Neural cell (in vitro differentiated cells): Measurements from ENCODE around the gene PRKAG2. TPM values are rescaled to one million over a fixed set of nuclear protein-coding genes. Genes with fewer than 3 reads are reported as not detected.

ENCODE experiments used
- H2AFZ ChIP-seq: fragments of 200-600, 300-800 bp; sonication (generic), shearing (Covaris generic); 2 replicates; pipeline ENCODE4 v1.6.0; 2014; ENCODE audit warnings: low read depth, mild to moderate bottlenecking, antibody characterized with exemption, low read length, moderate library complexity
- H3F3A ChIP-seq: fragments of 200-600 bp; shearing (Covaris generic); 2 replicates; pipeline ENCODE4 v1.6.1; 2016; ENCODE audit warnings: mild to moderate bottlenecking, moderate library complexity, mixed read lengths, antibody characterized with exemption, low read length; ENCODE audit not compliant: insufficient read depth, poor library complexity, severe bottlenecking
- H3K27ac ChIP-seq: fragments of 200-600, 300-800 bp; sonication (generic), shearing (Covaris generic); 2 replicates; pipeline ENCODE4 v1.5.1; 2014; ENCODE audit warnings: mild to moderate bottlenecking, low read length, moderate library complexity
- H3K27me3 ChIP-seq: fragments of 300-800, 200-600 bp; sonication (generic), shearing (Covaris generic); 2 replicates; pipeline ENCODE4 v1.6.0; 2014; ENCODE audit warnings: mild to moderate bottlenecking, low read depth, low read length, moderate library complexity; ENCODE audit not compliant: insufficient read depth
- H3K36me3 ChIP-seq: fragments of 300-800, 200-600 bp; sonication (generic), shearing (Covaris generic); 2 replicates; pipeline ENCODE4 v1.5.1; 2014; ENCODE audit warnings: mild to moderate bottlenecking, antibody characterized with exemption, low read length, moderate library complexity; ENCODE audit not compliant: insufficient read depth
- H3K4me2 ChIP-seq: fragments of 300-800, 200-600 bp; sonication (generic), shearing (Covaris generic); 2 replicates; pipeline ENCODE4 v1.6.0; 2014; ENCODE audit warnings: mild to moderate bottlenecking, low read length
- H3K4me3 ChIP-seq: fragments of 300-800, 200-600 bp; sonication (generic), shearing (Covaris generic); 2 replicates; pipeline ENCODE4 v1.5.1; 2014; ENCODE audit warnings: mild to moderate bottlenecking, low read length, moderate library complexity
- H3K79me2 ChIP-seq: fragments of 200-600 bp; shearing (Covaris generic); replicated peaks from 2 replicates; pipeline ENCODE4 v1.6.0; 2014; ENCODE audit warnings: mild to moderate bottlenecking, low read length, moderate library complexity; ENCODE audit not compliant: insufficient read depth
- H3K9ac ChIP-seq: fragments of 300-800, 200-600 bp; sonication (generic), shearing (Covaris generic); 2 replicates; pipeline ENCODE4 v1.6.1; 2016; ENCODE audit warnings: mild to moderate bottlenecking, low read length, mixed read lengths
- H3K9me2 ChIP-seq: fragments of 200-600 bp; shearing (Covaris generic); 2 replicates; pipeline ENCODE4 v1.6.1; 2016; ENCODE audit warnings: mild to moderate bottlenecking, low read length, mixed read lengths; ENCODE audit not compliant: insufficient read depth
- H3K9me3 ChIP-seq: fragments of 200-600, 300-800 bp; sonication (generic), shearing (Covaris generic); 2 replicates; pipeline ENCODE4 v1.6.1; 2016; ENCODE audit warnings: mild to moderate bottlenecking, mixed run types, low read length, moderate library complexity, mixed read lengths
- H4K20me1 ChIP-seq: fragments of 200-600 bp; shearing (Covaris generic); 2 replicates; pipeline ENCODE4 v1.6.1; 2016; ENCODE audit warnings: mild to moderate bottlenecking, mixed run types; ENCODE audit not compliant: insufficient read depth
- CTCF ChIP-seq: fragments of 450-650 bp; IDR thresholded peaks from 2 replicates; pipeline ENCODE4 v1.5.1; 2014; ENCODE audit warnings: antibody characterized with exemption, mild to moderate bottlenecking, moderate library complexity; ENCODE audit not compliant: poor library complexity, severe bottlenecking
- EZH2 ChIP-seq: fragments of 200-600, 300-800 bp; shearing (Covaris generic), sonication (generic); IDR thresholded peaks from 2 replicates; pipeline ENCODE4 v1.6.1; 2014; ENCODE audit warnings: antibody characterized with exemption, low read length, borderline replicate concordance, mild to moderate bottlenecking; ENCODE audit not compliant: insufficient read depth, poor library complexity, severe bottlenecking
- MXI1 ChIP-seq: fragments of 450-650 bp; conservative IDR thresholded peaks from 2 replicates; pipeline ENCODE4 v1.6.1; 2014; ENCODE audit warnings: antibody characterized with exemption, mild to moderate bottlenecking; ENCODE audit not compliant: poor library complexity, severe bottlenecking
- RAD21 ChIP-seq: fragments of 450-650 bp; conservative IDR thresholded peaks from 2 replicates; pipeline ENCODE4 v1.6.1; 2014; ENCODE audit warnings: antibody characterized with exemption, mild to moderate bottlenecking, moderate library complexity
- REST ChIP-seq: IDR thresholded peaks from 2 replicates; pipeline ENCODE4 v1.6.1; 2012; ENCODE audit warnings: borderline replicate concordance
- SMC3 ChIP-seq: fragments of 450-650 bp; conservative IDR thresholded peaks from 2 replicates; pipeline ENCODE4 v1.6.1; 2014; ENCODE audit warnings: antibody characterized with exemption, mild to moderate bottlenecking, moderate library complexity; ENCODE audit not compliant: poor library complexity
- polyA plus RNA-seq: library from polyadenylated mRNA; depleted of rRNA; stranded (reverse); fragments of >200 nt; gene quantifications from 2 replicates; pipeline ENCODE4 v1.2.3, GENCODE V29; 2014

The PRKAG2 gene
- polyA plus RNA-seq, 1 donor from 2014 or later, result 22.9 TPM

GRCh38 chr7:151729521-151729921, 147.4 kb downstream of the PRKAG2 start:
- no peaks in the 10 kb centered on the region for H3K9me2 ChIP-seq
- no peak overlapping the region for H2AFZ ChIP-seq
- no peaks in the 10 kb centered on the region for H3F3A ChIP-seq
- TF ChIP-seq REST (no peak), EZH2 (no peak)
- H3K36me3 ChIP-seq, result no peaks in the 10 kb centered on the region
- H3K9me3 ChIP-seq, result no peaks in the 10 kb centered on the region
- no peaks in the 10 kb centered on the region for H3K27me3 ChIP-seq
- H3K4me2 ChIP-seq, result no peak overlapping the region
- H3K9ac ChIP-seq, result no peak overlapping the region
- H4K20me1 ChIP-seq, result no peaks in the 10 kb centered on the region
- no peak overlapping the region for H3K27ac ChIP-seq
- H3K4me3 ChIP-seq, result no peak overlapping the region
- H3K79me2 ChIP-seq, result no peaks in the 10 kb centered on the region

GRCh38 chr7:151728746-151729145, 148.2 kb downstream of the PRKAG2 start:
- Histone ChIP-seq H3K27ac (no peak overlapping the region), H3K4me3 (no peak overlapping the region), H2AFZ (no peak overlapping the region), H3F3A (no peaks in the 10 kb centered on the region), H3K9me3 (no peaks in the 10 kb centered on the region), H3K36me3 (no peaks in the 10 kb centered on the region), H3K9me2 (no peaks in the 10 kb centered on the region), H3K9ac (no peak overlapping the region), H4K20me1 (no peaks in the 10 kb centered on the region), H3K27me3 (no peaks in the 10 kb centered on the region), H3K4me2 (no peak overlapping the region), H3K79me2 (no peaks in the 10 kb centered on the region)
- no peak for TF ChIP-seq RAD21
- no peak for TF ChIP-seq REST
- TF ChIP-seq CTCF, result no peak
- TF ChIP-seq SMC3, result no peak
- TF ChIP-seq EZH2, result no peak
- TF ChIP-seq MXI1, result no peak
